Measurements from ENCODE around the gene WBP2.

- no peak for TF ChIP-seq CTCF (conservative IDR thresholded peaks at IDR 0.05; ENCODE audit: low read length)
- no peak for TF ChIP-seq EZH2phosphoT487 (IDR thresholded peaks at IDR 0.05; ENCODE audit: borderline replicate concordance, low read depth, low read length)
These were observed 42.3 kb upstream of the WBP2 start for GRCh38 chr17:75897160-75898019.

Data from OCI-LY7 (cell line).